Nephron progenitor cell (in vitro differentiated cells): ENCODE measurements around the gene MECP2.
A peak's percentile ranks its signal among the peaks of the same experiment; 100 is the strongest.

Experiments used
- DNase-seq: peaks from one replicate; pipeline ENCODE4 v3.0.0; 2021
- H3K27ac Mint-ChIP-seq: 2 replicates; pipeline ENCODE4 v1.8.0; 2021; ENCODE audit warnings: mild to moderate bottlenecking, moderate library complexity, mixed read lengths
- H3K27me3 Mint-ChIP-seq: 2 replicates; pipeline ENCODE4 v1.8.0; 2021; ENCODE audit warnings: mild to moderate bottlenecking, low read depth, mixed read lengths; ENCODE audit not compliant: poor library complexity
- H3K36me3 Mint-ChIP-seq: 2 replicates; pipeline ENCODE4 v1.8.0; 2021; ENCODE audit warnings: low read depth, mixed read lengths
- H3K4me1 Mint-ChIP-seq: 2 replicates; pipeline ENCODE4 v1.8.0; 2021; ENCODE audit warnings: mixed read lengths
- H3K4me3 Mint-ChIP-seq: 2 replicates; pipeline ENCODE4 v1.8.0; 2021; ENCODE audit warnings: mild to moderate bottlenecking, moderate library complexity, mixed read lengths
- H3K9me3 Mint-ChIP-seq: 2 replicates; pipeline ENCODE4 v1.8.0; 2021; ENCODE audit warnings: mild to moderate bottlenecking, moderate library complexity, mixed read lengths
- TF ChIP-seq, protein P1 (sequence below): fragments of 200-600 bp; sonication (generic); IDR thresholded peaks from 2 replicates; pipeline ENCODE4 v1.5.0; 2021; ENCODE audit warnings: antibody characterized with exemption

MECP2 gene

DNA sequence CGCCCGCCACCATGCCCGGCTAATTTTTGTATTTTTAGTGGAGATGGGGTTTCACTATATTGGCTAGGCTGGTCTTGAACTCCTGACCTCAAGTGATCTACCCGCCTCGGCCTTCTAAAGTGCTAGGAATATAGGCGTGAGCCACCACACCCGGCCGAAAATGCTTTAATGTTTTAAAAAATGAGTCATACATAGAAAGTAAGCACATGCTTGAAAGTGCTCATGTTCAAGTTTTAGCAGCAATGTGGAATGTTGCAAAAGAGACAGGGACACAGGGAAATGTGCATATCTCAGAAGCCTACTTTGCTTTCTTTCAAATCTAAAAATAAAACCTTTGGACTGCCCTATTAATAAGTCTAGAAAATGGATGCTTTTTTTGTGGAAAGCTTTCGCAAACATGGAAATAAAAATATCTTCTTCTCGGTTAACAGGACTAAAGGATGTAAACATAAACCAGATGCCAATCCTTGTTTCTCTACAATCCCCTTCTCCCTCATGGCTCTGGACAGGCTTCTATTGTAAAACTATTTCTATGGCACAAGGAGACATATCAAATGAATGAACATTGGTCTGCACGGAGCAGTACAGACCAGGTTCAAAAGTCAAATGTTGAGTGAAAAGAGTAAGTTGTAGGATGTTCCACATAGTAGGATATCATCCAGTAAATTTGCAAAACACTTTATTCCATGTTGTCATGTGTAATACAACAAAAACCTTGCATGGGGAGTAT lies 15.0 kb downstream of the MECP2 start:
- Mint-ChIP-seq H3K27ac (peak overlapping the region; percentile 75), H3K4me3 (no peak overlapping the region), H3K9me3 (peaks cover 60% of the 10 kb centered on the region), H3K4me1 (peaks cover 5% of the 10 kb centered on the region), H3K27me3 (peaks cover 4% of the 10 kb centered on the region), H3K36me3 (peaks cover 55% of the 10 kb centered on the region)
- DNase-seq = no peak
- TF ChIP-seq, protein P1, sequence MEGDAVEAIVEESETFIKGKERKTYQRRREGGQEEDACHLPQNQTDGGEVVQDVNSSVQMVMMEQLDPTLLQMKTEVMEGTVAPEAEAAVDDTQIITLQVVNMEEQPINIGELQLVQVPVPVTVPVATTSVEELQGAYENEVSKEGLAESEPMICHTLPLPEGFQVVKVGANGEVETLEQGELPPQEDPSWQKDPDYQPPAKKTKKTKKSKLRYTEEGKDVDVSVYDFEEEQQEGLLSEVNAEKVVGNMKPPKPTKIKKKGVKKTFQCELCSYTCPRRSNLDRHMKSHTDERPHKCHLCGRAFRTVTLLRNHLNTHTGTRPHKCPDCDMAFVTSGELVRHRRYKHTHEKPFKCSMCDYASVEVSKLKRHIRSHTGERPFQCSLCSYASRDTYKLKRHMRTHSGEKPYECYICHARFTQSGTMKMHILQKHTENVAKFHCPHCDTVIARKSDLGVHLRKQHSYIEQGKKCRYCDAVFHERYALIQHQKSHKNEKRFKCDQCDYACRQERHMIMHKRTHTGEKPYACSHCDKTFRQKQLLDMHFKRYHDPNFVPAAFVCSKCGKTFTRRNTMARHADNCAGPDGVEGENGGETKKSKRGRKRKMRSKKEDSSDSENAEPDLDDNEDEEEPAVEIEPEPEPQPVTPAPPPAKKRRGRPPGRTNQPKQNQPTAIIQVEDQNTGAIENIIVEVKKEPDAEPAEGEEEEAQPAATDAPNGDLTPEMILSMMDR = no peak

DNA sequence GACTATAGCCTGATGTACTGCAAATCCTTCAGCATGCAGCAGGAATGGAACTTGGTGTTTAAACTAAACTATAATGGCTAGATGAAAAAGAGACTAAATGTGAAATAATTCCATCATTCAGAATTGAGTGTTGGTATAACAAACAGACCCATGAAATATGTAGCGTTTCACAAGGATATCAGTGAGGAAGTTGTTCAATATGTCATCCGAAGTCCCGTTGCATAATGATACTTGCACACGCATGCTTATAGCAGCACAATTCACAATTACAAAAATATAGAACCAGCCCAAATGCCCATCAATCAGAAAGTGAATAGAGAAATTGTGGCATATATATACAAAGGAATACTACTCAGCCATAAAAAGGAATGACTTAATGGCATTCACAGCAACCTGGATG lies 20.4 kb downstream of the MECP2 start:
- TF ChIP-seq, protein P1 = no peak
- peaks cover 62% of the 10 kb centered on the region for H3K9me3 Mint-ChIP-seq
- peaks cover 59% of the 10 kb centered on the region for H3K36me3 Mint-ChIP-seq
- peaks cover 20% of the 10 kb centered on the region for H3K4me1 Mint-ChIP-seq
- H3K4me3 Mint-ChIP-seq = no peak overlapping the region
- H3K27me3 Mint-ChIP-seq = peaks cover 4% of the 10 kb centered on the region
- DNase-seq = no peak
- no peak overlapping the region for H3K27ac Mint-ChIP-seq

DNA sequence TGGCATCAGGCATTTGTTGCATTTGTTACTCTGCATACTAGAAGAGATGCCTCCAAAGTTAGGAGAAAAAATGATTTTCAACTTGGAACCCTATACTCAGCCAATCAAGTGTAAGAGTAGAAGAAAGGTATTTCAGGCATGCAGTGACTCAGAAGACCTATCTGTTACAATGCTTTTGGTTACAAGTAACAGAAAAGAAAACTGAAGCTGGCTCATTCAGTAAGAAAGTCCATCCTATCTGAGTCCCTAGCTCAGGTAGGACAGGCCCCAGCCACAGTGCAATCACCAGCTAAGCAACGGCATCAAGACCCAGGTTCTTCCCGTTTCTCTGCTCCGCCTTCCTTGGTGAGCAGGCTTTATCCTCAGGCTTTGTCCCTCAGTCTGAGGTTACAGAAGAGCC lies 23.3 kb downstream of the MECP2 start:
- Mint-ChIP-seq H3K27ac (no peak overlapping the region), H3K27me3 (peaks cover 4% of the 10 kb centered on the region), H3K9me3 (peaks cover 62% of the 10 kb centered on the region), H3K4me3 (no peak overlapping the region), H3K4me1 (peaks cover 20% of the 10 kb centered on the region), H3K36me3 (peaks cover 47% of the 10 kb centered on the region)
- TF ChIP-seq, protein P1 = no peak
- DNase-seq = no peak

DNA sequence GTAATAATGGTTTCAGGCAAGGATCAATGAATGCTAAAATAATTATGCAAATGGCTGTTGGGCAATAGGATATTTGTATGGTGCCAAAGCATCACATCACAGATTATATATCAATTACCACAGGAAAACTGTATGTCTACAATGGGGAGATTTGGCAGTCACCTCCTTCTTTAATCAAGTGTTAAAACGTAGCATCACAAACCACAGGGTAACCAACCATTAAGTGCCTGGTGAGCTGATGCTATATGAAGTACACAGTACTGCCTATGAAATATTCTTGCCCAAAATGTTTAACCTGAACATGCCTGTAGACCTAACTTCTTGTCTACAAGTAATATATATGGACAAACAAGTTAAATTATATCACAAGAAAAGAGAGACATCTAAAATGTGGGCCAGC lies 25.3 kb downstream of the MECP2 start:
- Mint-ChIP-seq H3K27ac (no peak overlapping the region), H3K4me3 (no peak overlapping the region), H3K4me1 (peaks cover 20% of the 10 kb centered on the region), H3K36me3 (peaks cover 35% of the 10 kb centered on the region), H3K27me3 (no peaks in the 10 kb centered on the region), H3K9me3 (peaks cover 55% of the 10 kb centered on the region)
- TF ChIP-seq, protein P1 = no peak
- no peak for DNase-seq

DNA sequence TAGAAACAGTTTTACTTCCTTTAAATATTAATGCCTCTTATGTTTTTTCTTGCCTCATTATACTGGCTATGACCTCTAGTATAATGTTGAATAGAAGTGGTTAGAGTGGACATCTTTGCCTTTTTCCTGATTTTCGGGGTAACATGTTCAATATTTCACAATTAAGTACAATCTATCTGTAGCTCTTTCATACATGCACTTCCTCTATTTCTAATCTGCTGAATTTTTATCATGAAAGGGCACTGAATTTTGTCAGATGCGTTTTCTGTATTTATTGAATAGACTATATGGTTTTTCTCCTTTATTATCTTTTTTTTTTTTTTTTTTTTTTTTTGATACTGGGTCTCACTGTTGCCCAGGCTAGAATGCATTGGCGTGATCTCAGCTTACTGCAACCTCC lies 29.0 kb downstream of the MECP2 start:
- peaks cover 49% of the 10 kb centered on the region for H3K9me3 Mint-ChIP-seq
- peaks cover 8% of the 10 kb centered on the region for H3K36me3 Mint-ChIP-seq
- H3K27me3 Mint-ChIP-seq = peaks cover 6% of the 10 kb centered on the region
- H3K4me3 Mint-ChIP-seq = no peak overlapping the region
- no peak overlapping the region for H3K27ac Mint-ChIP-seq
- TF ChIP-seq, protein P1 = no peak
- no peak for DNase-seq
- H3K4me1 Mint-ChIP-seq = peaks cover 7% of the 10 kb centered on the region
